ENCODE results near the gene WTAP.

Gene WTAP

DNA sequence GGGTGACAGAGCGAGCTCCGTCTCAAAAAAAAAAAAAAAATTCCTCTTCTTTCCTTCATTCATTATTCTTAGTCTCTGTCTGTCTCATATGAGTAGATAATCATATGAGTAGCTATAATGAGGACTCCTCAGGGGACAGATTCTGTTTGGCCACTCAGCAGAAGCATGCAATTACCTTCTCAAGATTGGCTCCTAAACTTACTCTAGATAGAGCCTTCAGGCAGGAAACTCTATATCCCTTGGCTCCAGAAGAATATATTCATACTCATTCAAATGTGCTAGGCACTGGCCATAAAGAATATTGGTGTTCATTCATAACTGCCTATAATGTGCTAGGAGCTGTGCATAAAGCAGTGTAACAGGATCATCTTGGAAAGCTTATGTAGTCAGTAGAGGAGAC, 32.3 kb downstream of the WTAP start:
- Histone ChIP-seq H3K9me3 (ENCODE audit: control insufficient read depth, insufficient read depth, low read length) (no peaks in the 10 kb centered on the region), H3K4me1 (ENCODE audit: control insufficient read depth, insufficient read depth, low read length) (peaks cover 7% of the 10 kb centered on the region), H3K27me3 (ENCODE audit: control insufficient read depth, insufficient read depth, low read length) (no peaks in the 10 kb centered on the region), H3K27ac (ENCODE audit: low read length) (no peak overlapping the region), H3K36me3 (ENCODE audit: control insufficient read depth, insufficient read depth, low read length) (peaks cover 15% of the 10 kb centered on the region), H3K4me3 (ENCODE audit: low read length) (no peak overlapping the region)
- WGBS (ENCODE audit: insufficient coverage, insufficient read length) = no CpG with 5 or more reads among the region's 2 CpGs
- DNase-seq (ENCODE audit: low read depth, low spot score) = no peak

GRCh38 chr6:159760602-159761057, 33.3 kb downstream of the WTAP start:
- no CpG with 5 or more reads among the region's 3 CpGs for WGBS (ENCODE audit: insufficient coverage, insufficient read length)
- Histone ChIP-seq H3K27ac (ENCODE audit: low read length) (no peak overlapping the region), H3K36me3 (ENCODE audit: control insufficient read depth, insufficient read depth, low read length) (peaks cover 12% of the 10 kb centered on the region), H3K4me1 (ENCODE audit: control insufficient read depth, insufficient read depth, low read length) (peaks cover 7% of the 10 kb centered on the region), H3K27me3 (ENCODE audit: control insufficient read depth, insufficient read depth, low read length) (no peaks in the 10 kb centered on the region), H3K9me3 (ENCODE audit: control insufficient read depth, insufficient read depth, low read length) (no peaks in the 10 kb centered on the region), H3K4me3 (ENCODE audit: low read length) (no peak overlapping the region)
- peak; percentile 55 for DNase-seq (ENCODE audit: low read depth, low spot score)

- no CpG with 5 or more reads among the region's 45 CpGs for WGBS (ENCODE audit: insufficient coverage, insufficient read length)
- DNase-seq (ENCODE audit: low read depth, low spot score) = no peak
- peaks cover 12% of the 10 kb centered on the region for H3K36me3 ChIP-seq (ENCODE audit: control insufficient read depth, insufficient read depth, low read length)
Measured at GRCh38 chr6:159761129-159761872, 34.0 kb downstream of the WTAP start.

DNA sequence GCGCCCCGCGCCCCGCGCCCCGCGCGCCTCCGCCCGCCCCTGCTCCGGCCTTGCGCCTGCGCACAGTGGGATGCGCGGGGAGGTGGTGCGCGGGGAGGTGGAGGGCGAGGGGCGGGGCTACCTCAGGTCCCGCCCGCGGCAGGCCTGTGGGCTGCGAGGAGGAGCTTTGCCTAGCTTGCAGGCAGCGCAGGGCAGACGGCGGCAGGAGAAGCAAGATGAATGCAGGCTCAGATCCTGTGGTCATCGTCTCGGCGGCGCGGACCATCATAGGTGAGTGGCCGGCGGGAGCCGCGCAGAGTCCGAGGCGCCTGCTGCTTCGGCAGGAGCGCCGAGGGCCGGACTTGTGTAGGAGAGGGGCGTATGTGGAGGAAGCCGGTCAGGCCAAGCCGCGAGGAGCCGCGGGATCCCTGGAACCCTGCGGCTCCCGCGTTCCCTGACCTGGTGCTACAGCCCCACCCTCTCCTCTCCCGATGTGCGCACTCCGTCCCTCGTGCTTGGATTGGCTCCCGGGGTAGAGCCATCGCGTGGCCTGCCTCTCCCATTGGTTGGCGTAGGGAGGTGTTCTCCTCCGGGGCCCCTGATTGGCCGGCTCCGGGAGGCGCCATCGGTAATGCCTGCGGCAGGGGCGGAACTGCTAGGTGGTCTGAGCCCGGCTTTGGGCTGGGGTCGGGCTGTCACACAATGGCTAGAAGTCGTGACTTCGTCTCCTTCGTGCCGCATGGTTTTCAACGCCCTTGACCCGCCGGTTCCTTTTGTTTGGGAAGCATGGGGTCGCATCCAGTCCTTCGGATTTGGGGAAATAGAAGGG, 34.8 kb downstream of the WTAP start, which contains the start of gene ACAT2:
Gene ACAT2 (plus strand): TSS at position 173 of the 808 bp plus-strand sequence. CDS start 43 bp downstream, at position 216.
- WGBS (ENCODE audit: insufficient coverage, insufficient read length) = no CpG with 5 or more reads among the region's 76 CpGs

More at GRCh38 chr6:159761129-159761872, 34.0 kb downstream of the WTAP start:
- Histone ChIP-seq H3K9me3 (ENCODE audit: control insufficient read depth, insufficient read depth, low read length) (no peaks in the 10 kb centered on the region), H3K4me1 (ENCODE audit: control insufficient read depth, insufficient read depth, low read length) (peaks cover 7% of the 10 kb centered on the region), H3K4me3 (ENCODE audit: low read length) (peak overlapping the region; percentile 39; the same call in 1 of the 2 replicates), H3K27ac (ENCODE audit: low read length) (no peak overlapping the region), H3K27me3 (ENCODE audit: control insufficient read depth, insufficient read depth, low read length) (no peaks in the 10 kb centered on the region)

DNA sequence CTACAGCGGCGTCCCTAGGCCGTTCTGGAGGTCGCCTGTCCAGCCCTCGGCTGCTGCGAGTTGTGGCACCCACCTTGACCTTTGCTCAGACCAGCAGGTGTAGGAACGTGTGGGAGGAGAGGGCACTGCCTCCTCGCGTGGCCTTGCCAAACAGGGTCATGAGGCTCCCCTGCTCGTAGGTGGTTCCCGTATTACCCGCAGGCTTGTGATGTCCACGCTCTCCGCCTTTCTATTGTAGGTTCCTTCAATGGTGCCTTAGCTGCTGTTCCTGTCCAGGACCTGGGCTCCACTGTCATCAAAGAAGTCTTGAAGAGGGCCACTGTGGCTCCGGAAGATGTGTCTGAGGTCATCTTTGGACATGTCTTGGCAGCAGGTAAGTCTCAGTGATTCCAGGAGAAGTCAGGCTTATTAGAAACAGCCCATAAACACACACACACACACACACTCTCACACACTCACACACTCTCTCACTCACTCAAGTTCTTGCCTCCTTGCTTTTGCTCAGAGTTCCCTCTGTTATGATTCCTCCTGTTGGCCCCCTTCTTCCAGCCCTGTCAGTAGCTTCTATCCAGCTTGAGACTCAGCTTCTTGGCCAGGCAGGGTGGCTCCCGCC, 35.5 kb downstream of the WTAP start:
- no peaks in the 10 kb centered on the region for H3K27me3 ChIP-seq (ENCODE audit: control insufficient read depth, insufficient read depth, low read length)
- WGBS (ENCODE audit: insufficient coverage, insufficient read length) = no CpG with 5 or more reads among the region's 16 CpGs
- H3K4me1 ChIP-seq (ENCODE audit: control insufficient read depth, insufficient read depth, low read length) = peaks cover 7% of the 10 kb centered on the region
- peaks cover 21% of the 10 kb centered on the region for H3K36me3 ChIP-seq (ENCODE audit: control insufficient read depth, insufficient read depth, low read length)
- DNase-seq (ENCODE audit: low read depth, low spot score) = no peak
- H3K27ac ChIP-seq (ENCODE audit: low read length) = no peak overlapping the region
- H3K4me3 ChIP-seq (ENCODE audit: low read length) = peak overlapping the region; percentile 55; the same call in 1 of the 2 replicates
- H3K9me3 ChIP-seq (ENCODE audit: control insufficient read depth, insufficient read depth, low read length) = no peaks in the 10 kb centered on the region

More for the DNA sequence above, 34.8 kb downstream of the WTAP start, which contains the start of gene ACAT2:
- H3K27me3 ChIP-seq (ENCODE audit: control insufficient read depth, insufficient read depth, low read length) = no peaks in the 10 kb centered on the region
- no peaks in the 10 kb centered on the region for H3K9me3 ChIP-seq (ENCODE audit: control insufficient read depth, insufficient read depth, low read length)
- no peak within 1 kb of the TSS for H3K27ac ChIP-seq (ENCODE audit: low read length)
- DNase-seq (ENCODE audit: low read depth, low spot score) = peak; percentile 86
- peaks cover 7% of the 10 kb centered on the region for H3K4me1 ChIP-seq (ENCODE audit: control insufficient read depth, insufficient read depth, low read length)
- H3K4me3 ChIP-seq (ENCODE audit: low read length) = peak within 1 kb of the TSS; percentile 83
- peaks cover 16% of the 10 kb centered on the region for H3K36me3 ChIP-seq (ENCODE audit: control insufficient read depth, insufficient read depth, low read length)

- H3K9me3 ChIP-seq (ENCODE audit: control insufficient read depth, insufficient read depth, low read length) = no peaks in the 10 kb centered on the region
- H3K4me1 ChIP-seq (ENCODE audit: control insufficient read depth, insufficient read depth, low read length) = peaks cover 4% of the 10 kb centered on the region
- no peak overlapping the region for H3K27ac ChIP-seq (ENCODE audit: low read length)
- peaks cover 40% of the 10 kb centered on the region for H3K36me3 ChIP-seq (ENCODE audit: control insufficient read depth, insufficient read depth, low read length)
- H3K4me3 ChIP-seq (ENCODE audit: low read length) = no peak overlapping the region
- DNase-seq (ENCODE audit: low read depth, low spot score) = no peak
- no peaks in the 10 kb centered on the region for H3K27me3 ChIP-seq (ENCODE audit: control insufficient read depth, insufficient read depth, low read length)
Measured at GRCh38 chr6:159766906-159767305, 39.6 kb downstream of the WTAP start.

DNA sequence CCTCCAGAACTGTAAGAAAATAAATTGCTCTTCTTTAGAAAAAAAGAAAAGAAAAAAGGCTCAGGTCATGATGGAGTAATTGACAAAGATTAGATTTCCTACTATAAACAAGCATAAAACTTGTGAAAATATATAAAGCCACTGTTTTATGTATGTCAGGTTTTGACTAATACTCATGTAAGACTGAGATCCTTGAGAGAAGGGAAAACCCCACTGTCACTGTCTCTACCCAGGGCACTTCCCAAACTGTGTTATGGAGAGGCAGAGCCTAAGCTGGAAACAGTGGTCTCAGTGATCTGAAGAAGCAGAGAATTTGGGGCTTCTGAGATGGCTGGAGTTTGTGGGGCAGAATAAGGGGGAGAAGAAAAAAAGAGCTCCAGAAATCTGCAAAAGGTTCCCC, 42.2 kb downstream of the WTAP start:
- no peak overlapping the region for H3K4me3 ChIP-seq (ENCODE audit: low read length)
- H3K4me1 ChIP-seq (ENCODE audit: control insufficient read depth, insufficient read depth, low read length) = no peaks in the 10 kb centered on the region
- peaks cover 33% of the 10 kb centered on the region for H3K36me3 ChIP-seq (ENCODE audit: control insufficient read depth, insufficient read depth, low read length)
- no peaks in the 10 kb centered on the region for H3K27me3 ChIP-seq (ENCODE audit: control insufficient read depth, insufficient read depth, low read length)
- DNase-seq (ENCODE audit: low read depth, low spot score) = no peak
- no peaks in the 10 kb centered on the region for H3K9me3 ChIP-seq (ENCODE audit: control insufficient read depth, insufficient read depth, low read length)
- no peak overlapping the region for H3K27ac ChIP-seq (ENCODE audit: low read length)

- no peaks in the 10 kb centered on the region for H3K27me3 ChIP-seq (ENCODE audit: control insufficient read depth, insufficient read depth, low read length)
- no peaks in the 10 kb centered on the region for H3K9me3 ChIP-seq (ENCODE audit: control insufficient read depth, insufficient read depth, low read length)
- no peak overlapping the region for H3K27ac ChIP-seq (ENCODE audit: low read length)
- peaks cover 34% of the 10 kb centered on the region; the same call in 1 of the 2 replicates for H3K36me3 ChIP-seq (ENCODE audit: control insufficient read depth, insufficient read depth, low read length)
- no peak for DNase-seq (ENCODE audit: low read depth, low spot score)
- no CpG with 5 or more reads among the region's 1 CpG for WGBS (ENCODE audit: insufficient coverage, insufficient read length)
- no peaks in the 10 kb centered on the region for H3K4me1 ChIP-seq (ENCODE audit: control insufficient read depth, insufficient read depth, low read length)
- no peak overlapping the region for H3K4me3 ChIP-seq (ENCODE audit: low read length)
Measured at GRCh38 chr6:159772196-159772595, 44.9 kb downstream of the WTAP start.

GRCh38 chr6:159777240-159777904, 50.1 kb downstream of the WTAP start:
- Histone ChIP-seq H3K4me3 (ENCODE audit: low read length) (no peak overlapping the region), H3K4me1 (ENCODE audit: control insufficient read depth, insufficient read depth, low read length) (no peaks in the 10 kb centered on the region), H3K27me3 (ENCODE audit: control insufficient read depth, insufficient read depth, low read length) (no peaks in the 10 kb centered on the region), H3K9me3 (ENCODE audit: control insufficient read depth, insufficient read depth, low read length) (no peaks in the 10 kb centered on the region), H3K27ac (ENCODE audit: low read length) (no peak overlapping the region), H3K36me3 (ENCODE audit: control insufficient read depth, insufficient read depth, low read length) (peaks cover 28% of the 10 kb centered on the region; the same call in 1 of the 2 replicates)
- WGBS (ENCODE audit: insufficient coverage, insufficient read length) = no CpG with 5 or more reads among the region's 7 CpGs
- no peak for DNase-seq (ENCODE audit: low read depth, low spot score)

DNA sequence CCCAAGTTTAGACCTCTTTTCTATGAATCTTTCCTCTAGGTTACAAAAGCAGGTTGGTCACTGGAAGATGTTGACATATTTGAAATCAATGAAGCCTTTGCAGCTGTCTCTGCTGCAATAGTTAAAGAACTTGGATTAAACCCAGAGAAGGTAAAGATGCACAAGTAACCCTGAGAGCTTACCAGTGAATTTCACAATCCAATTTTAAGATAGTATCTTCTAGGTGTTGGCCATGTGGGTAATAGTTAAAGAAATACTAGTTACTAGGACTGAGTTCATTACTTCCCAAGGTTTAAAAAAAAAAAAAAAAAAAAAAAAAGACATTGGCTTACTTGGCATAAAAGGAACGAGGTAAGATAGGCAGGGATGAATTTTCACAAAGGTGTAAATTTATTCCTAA, 50.8 kb downstream of the WTAP start:
- H3K27ac ChIP-seq (ENCODE audit: low read length) = no peak overlapping the region
- no peaks in the 10 kb centered on the region for H3K27me3 ChIP-seq (ENCODE audit: control insufficient read depth, insufficient read depth, low read length)
- no peak overlapping the region for H3K4me3 ChIP-seq (ENCODE audit: low read length)
- H3K9me3 ChIP-seq (ENCODE audit: control insufficient read depth, insufficient read depth, low read length) = no peaks in the 10 kb centered on the region
- H3K4me1 ChIP-seq (ENCODE audit: control insufficient read depth, insufficient read depth, low read length) = no peaks in the 10 kb centered on the region
- DNase-seq (ENCODE audit: low read depth, low spot score) = no peak
- peaks cover 33% of the 10 kb centered on the region; the same call in 1 of the 2 replicates for H3K36me3 ChIP-seq (ENCODE audit: control insufficient read depth, insufficient read depth, low read length)
- no CpG with 5 or more reads among the region's 1 CpG for WGBS (ENCODE audit: insufficient coverage, insufficient read length)

Measured in iPS DF 6.9 (cell line).